NCI-H1105 treated with DMSO at 0.1 percent for 48 hours (cell line): ENCODE results near the gene DIS3L2.
"Not testable (repeated sequence)": the region's sequence is repeated elsewhere in the genome, so short reads cannot be mapped to it uniquely, and the experiment has no call there.

Experiments used
- DNase-seq: peaks from one replicate; lab custom pipeline; 2025; lab: John Stamatoyannopoulos, UW

Gene DIS3L2

DNA sequence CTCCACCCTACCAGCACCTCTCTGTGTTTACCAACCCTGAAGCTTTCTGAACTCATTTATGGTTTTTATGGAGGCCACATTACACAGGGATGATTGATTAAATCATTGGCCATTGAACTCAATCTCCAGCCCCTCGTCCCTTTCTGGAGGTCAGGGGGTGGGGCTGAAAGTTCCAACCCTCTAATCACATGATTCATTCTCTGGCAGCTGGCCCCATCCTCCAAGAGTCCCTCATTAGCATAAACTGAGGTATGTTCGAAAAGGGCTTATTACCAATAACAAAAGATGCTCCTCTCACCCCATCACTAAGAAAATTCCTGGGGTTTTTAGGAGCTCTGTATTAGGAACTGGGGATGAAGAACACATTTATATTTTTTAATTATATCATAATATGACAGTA is 92.3 kb downstream of the DIS3L2 start:
- DNase-seq = no peak

DNA sequence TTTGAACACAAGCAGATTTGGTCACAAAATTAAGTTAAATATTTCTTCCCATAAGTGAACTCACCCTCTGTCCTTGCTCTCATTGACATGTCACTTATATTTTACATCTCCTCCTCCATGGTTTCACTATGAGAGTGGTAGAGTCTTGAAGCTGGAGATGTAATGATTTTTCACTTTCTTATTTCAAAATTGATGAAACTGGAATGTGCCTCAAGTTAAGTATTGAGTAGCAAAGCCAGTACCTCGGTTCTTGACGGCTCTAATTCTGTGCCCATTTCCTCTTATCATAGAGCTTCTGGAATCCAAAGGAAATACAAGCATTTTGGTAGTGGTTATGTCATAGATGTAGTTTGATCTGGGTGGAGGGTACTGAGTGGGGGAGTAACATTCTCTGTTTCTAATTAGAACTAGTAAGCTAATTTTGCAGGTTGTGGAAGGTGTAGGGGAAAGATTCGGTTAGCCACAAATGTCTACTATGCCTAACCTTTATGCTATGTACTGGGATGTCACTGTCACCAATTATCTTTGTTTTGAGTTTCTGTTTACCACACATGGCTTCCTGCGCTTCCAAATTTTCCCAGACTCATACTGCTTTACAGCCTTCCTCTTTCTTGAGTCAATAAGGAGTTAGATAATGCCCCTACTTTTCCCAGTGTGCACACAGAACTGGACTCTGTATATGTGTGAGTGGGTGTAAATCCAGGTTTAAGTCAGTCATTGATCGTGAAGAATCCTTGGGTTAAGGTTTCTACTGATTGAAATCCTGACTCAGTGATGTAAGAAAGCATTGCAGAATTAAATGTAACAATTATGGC is 96.8 kb downstream of the DIS3L2 start:
- DNase-seq = no peak

- DNase-seq = no peak
Observed at GRCh38 chr2:232058931-232059330, 97.4 kb downstream of the DIS3L2 start.

GRCh38 chr2:232061265-232061664 is 99.8 kb downstream of the DIS3L2 start:
- no peak for DNase-seq

- no peak for DNase-seq
Observed at GRCh38 chr2:232073026-232073425, 111.5 kb downstream of the DIS3L2 start.

- DNase-seq = no peak
Observed at GRCh38 chr2:232073699-232074098, 112.2 kb downstream of the DIS3L2 start.

DNA sequence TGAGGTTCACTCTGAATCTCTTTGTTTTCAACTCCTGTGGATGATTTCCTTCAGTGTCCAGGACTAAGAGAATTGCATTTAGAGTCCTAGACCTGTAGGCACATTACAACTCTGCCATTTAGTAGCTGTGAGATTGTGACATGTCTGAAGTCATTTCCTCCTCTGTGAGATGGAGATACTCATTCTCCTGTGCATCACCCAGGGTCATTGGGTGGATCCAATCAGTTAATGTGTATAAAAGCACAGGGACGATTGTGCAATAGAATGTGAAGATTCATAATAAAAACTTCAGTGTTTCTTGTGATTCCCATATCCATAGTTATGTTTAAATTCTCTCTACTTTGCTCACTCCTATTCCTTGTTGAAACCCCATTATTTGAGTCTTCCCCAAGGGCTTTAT is 113.6 kb downstream of the DIS3L2 start:
- DNase-seq = no peak

DNA sequence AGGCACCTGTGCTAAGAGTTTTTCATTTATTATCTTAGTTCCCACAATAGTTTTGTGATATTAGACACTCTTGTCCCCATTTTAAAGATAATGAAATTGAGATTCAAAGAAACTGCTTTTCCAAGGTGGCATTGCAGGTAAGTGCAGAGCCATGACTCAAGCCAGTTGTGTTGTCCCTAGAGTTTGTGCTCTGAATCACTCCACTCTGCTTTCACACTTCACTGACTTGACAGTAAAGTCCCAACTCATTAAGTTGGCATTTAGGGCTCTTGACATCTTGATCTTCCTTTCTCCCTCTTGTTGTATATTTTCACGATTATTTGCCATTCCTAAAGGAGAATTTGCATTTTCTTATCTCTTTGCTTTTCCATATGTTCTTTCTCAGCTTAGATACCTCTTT is 114.3 kb downstream of the DIS3L2 start:
- no peak for DNase-seq

DNA sequence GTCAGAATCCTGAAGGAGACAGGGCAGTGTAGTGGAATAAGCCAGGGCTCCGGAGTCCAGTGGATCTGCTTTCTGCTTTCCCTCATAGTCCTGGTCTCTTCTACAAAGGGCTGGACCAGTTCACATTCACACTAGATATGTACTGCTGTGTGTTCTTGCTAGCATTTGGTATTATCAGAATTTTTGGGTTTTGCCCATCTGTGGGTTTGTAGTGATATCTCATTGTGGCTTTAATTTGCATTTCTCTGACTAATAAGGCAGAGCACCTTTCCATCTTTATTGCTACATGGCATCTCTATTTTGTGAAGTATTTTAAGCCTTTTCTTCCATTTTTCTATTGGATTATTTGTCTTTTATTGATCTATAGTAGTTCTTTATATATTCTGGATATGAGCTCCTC is 114.8 kb downstream of the DIS3L2 start:
- DNase-seq = no peak

DNA sequence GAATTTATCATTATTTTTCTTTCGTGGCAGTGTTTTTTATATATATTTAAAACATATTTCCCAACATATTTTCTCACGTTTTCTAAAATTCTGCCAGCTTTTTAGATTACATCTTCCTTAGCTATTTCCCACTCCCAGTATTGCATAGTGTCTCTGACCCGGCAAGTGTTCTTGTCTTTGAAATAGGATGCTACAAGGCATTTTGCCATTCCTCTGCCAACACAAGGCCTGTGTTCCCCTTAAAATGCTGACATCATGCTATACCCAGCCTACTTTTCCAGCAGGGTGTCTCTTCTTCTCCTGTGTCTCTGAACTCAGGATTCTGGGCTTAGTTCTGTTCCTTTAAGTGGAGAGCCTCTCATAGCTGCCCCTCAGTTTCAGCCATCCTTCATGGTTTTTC is 115.2 kb downstream of the DIS3L2 start:
- DNase-seq = no peak

GRCh38 chr2:232085164-232085563 is 123.7 kb downstream of the DIS3L2 start:
- DNase-seq = peak; percentile 17

DNA sequence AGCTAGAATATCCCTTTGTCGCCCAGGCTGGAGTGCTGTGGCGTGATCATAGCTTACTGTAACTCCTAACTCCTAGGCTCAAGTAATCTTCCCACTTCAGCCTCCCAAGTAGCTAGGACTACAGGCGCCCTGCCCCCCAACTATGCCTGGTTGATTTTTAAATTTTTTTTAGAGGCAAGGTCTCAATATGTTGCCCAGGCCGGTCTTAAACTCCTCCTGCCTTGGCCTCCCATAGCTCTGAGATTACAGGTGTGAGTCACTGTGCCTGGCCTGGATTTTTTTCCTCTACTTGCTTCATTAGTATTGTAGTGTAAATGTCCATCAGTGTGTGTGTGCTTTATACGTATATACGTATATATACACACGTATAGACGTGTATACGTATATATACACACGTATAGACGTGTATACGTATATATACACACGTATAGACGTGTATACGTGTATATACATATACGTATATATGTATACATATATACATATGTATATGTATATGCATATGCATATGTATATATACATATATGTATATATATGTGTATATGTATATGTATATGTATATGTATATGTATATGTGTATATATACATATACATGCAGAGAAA is 124.4 kb downstream of the DIS3L2 start:
- DNase-seq = no peak

GRCh38 chr2:232088771-232089170 is 127.3 kb downstream of the DIS3L2 start:
- no peak for DNase-seq

GRCh38 chr2:232094201-232094600 is 132.7 kb downstream of the DIS3L2 start:
- no peak for DNase-seq

GRCh38 chr2:232094883-232095282 is 133.4 kb downstream of the DIS3L2 start:
- DNase-seq = no peak

- no peak for DNase-seq
Observed at GRCh38 chr2:232097260-232097659, 135.7 kb downstream of the DIS3L2 start.

DNA sequence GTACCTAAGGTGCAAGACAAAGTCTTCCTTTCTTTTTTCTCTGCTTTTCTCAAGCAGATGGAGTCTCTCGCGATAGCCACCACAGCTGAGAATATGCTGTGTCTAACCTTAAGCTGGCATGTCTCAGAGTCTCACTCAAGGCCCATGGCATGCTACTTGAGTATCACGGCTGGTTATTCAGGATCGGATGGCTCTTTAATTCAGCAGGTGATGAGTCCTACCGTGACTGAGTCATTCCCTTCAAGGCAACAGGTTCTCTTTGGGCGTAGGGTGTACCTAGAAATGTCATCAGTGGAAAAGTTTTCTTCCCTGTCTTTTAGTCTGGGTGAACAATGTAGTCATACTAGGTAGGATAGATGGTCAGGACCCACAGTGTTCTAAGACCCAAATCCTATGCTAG is 136.2 kb downstream of the DIS3L2 start:
- DNase-seq = no peak

DNA sequence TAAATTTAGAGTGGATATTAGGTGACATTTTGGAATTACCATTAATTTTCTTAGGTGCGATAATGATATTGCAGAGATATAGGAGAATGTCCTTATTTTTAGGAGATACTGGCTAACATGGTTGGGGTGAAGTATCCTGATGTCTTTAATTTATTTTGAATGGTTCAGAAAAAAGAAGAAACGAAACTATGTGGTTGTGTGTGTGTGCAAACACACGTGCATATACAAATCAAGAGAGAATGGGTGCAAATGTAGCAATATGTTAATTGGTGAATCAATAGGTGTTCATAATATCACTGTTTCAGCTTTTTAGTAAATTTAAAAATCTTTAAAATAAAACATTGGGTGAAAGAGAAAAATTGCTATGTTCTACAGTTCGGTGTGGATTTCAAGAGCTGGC is 140.9 kb downstream of the DIS3L2 start:
- no peak for DNase-seq

DNA sequence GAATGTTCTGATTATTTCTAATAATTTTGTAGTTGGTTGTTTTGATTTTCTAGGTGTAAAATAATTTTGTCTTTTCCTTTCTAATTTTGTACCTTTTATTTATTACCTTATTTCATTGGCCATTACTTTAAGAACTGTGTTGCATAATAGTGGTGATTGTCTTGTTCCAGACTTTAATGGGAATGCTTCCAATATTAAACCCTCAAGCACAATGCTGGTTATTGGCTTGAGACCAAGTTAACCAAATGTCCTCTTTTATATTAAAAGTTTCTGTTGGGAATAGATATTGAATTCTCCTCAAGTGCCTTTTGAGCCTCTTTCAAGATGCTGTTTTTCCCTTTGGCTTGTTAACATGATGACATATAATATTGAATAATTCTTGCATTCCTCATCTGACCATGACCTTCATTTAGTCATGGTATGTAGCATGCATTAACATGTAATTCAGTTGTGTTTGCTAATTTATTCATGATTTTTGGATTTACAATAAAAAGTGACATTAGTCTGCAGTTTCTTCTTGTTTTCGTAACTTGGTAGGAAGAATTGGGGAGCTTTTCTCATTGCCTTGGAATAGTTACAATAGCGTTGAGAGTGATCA is 141.7 kb downstream of the DIS3L2 start:
- peak; percentile 3 for DNase-seq

- DNase-seq = no peak
Observed at GRCh38 chr2:232104076-232104646, 142.6 kb downstream of the DIS3L2 start.

DNA sequence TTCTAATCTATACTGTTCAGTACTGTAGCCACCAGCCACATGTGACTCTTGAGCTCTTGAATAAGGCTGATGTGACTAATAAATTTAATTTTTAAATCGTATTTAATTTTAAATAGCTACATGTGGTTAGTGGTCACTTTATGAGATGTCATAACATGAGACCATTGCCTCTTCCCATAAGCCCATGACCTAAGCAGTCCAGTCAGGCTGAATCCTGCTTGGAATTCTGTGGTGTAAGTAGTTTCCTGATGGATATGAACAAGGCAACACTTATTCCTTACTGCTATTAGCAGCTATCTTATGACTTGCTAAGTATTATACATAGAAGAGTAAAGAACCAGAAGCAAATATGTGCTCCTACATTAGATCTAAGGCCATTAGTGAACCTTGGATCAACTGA is 150.0 kb downstream of the DIS3L2 start:
- DNase-seq = no peak

GRCh38 chr2:232113821-232114220 is 152.3 kb downstream of the DIS3L2 start:
- no peak for DNase-seq

- not testable (repeated sequence) for DNase-seq
Observed at GRCh38 chr2:232115728-232116361, 154.3 kb downstream of the DIS3L2 start.
